HUES6 (cell line): ENCODE results near the gene GNPTAB.

Experiments used
- H3K27ac ChIP-seq: 2 replicates; pipeline ENCODE4 v1.7.0; 2013; ENCODE audit warnings: low read depth, mild to moderate bottlenecking, low read length, inconsistent platforms
- H3K27me3 ChIP-seq: 2 replicates; pipeline ENCODE4 v1.6.1; 2013; ENCODE audit warnings: low read length; ENCODE audit not compliant: control insufficient read depth, insufficient read depth
- H3K36me3 ChIP-seq: 2 replicates; pipeline ENCODE4 v1.6.1; 2013; ENCODE audit warnings: low read length; ENCODE audit not compliant: control insufficient read depth, insufficient read depth
- H3K4me1 ChIP-seq: 2 replicates; pipeline ENCODE4 v1.6.1; 2013; ENCODE audit warnings: low read length; ENCODE audit not compliant: control insufficient read depth, insufficient read depth
- H3K4me3 ChIP-seq: 2 replicates; pipeline ENCODE4 v1.5.1; 2013; ENCODE audit warnings: low read depth, low read length
- H3K9ac ChIP-seq: one replicate; pipeline ENCODE4 v1.6.1; 2013; ENCODE audit warnings: mild to moderate bottlenecking, low read length
- H3K9me3 ChIP-seq: 2 replicates; pipeline ENCODE4 v1.6.1; 2013; ENCODE audit warnings: low read depth, low read length; ENCODE audit not compliant: control insufficient read depth, insufficient read depth

The GNPTAB gene

DNA sequence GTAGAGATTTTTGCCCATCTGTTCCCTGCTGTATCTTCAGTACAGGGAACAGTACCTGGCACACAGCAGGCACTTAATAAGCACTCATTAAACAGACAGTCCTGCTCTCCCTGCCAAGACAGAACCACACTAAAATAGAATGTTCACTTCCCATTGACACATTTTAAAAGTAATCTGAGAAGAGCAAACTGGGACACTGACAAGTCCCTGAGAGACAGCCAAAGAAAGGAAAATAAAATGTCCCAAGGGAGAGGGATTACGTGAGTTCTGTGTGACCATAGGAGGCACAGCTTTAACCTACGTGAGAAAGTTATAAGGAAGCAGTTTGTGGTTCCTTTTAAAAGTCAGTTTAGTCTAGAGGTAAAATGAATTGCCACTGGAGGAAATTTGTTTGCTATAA, 47.6 kb downstream of the GNPTAB start:
- Histone ChIP-seq H3K27ac (no peak overlapping the region), H3K4me1 (no peaks in the 10 kb centered on the region), H3K27me3 (no peaks in the 10 kb centered on the region), H3K4me3 (no peak overlapping the region), H3K9me3 (no peaks in the 10 kb centered on the region), H3K9ac (no peak overlapping the region), H3K36me3 (peaks cover 34% of the 10 kb centered on the region; the same call in 1 of the 2 replicates)

DNA sequence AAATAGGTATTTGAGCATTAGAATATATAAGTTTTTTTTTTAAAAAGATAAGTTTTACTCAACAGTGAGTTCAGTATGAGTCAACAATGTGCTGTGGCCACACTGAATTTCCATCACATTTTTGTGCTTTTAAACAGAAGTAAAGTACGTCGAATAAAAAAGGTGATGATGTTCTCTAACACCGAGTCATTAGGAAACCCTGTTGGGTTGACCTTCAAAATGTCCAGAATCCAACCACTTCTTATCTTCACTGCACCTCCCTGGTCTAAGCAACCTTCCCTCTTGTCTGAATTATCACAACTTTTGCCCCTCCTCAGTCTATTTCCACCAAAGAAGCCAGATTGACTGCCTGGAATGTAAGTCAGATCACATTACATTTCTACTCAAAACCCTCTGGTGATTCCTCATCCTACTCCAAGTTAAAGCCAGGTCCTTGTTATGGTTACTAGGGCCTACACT, 48.5 kb downstream of the GNPTAB start:
- H3K4me1 ChIP-seq, result no peaks in the 10 kb centered on the region
- H3K9me3 ChIP-seq, result no peaks in the 10 kb centered on the region
- H3K36me3 ChIP-seq, result peaks cover 39% of the 10 kb centered on the region; the same call in 1 of the 2 replicates
- H3K4me3 ChIP-seq, result no peak overlapping the region
- no peak overlapping the region for H3K27ac ChIP-seq
- no peak overlapping the region for H3K9ac ChIP-seq
- H3K27me3 ChIP-seq, result no peaks in the 10 kb centered on the region

GRCh38 chr12:101781834-101782233, 48.9 kb downstream of the GNPTAB start:
- Histone ChIP-seq H3K4me3 (no peak overlapping the region), H3K9me3 (no peaks in the 10 kb centered on the region), H3K27me3 (no peaks in the 10 kb centered on the region)

GRCh38 chr12:101780599-101780998, 50.2 kb downstream of the GNPTAB start:
- Histone ChIP-seq H3K4me3 (no peak overlapping the region), H3K4me1 (no peaks in the 10 kb centered on the region), H3K27me3 (no peaks in the 10 kb centered on the region), H3K36me3 (peaks cover 46% of the 10 kb centered on the region; the same call in 1 of the 2 replicates), H3K27ac (no peak overlapping the region), H3K9me3 (no peaks in the 10 kb centered on the region), H3K9ac (no peak overlapping the region)

More at GRCh38 chr12:101781834-101782233, 48.9 kb downstream of the GNPTAB start:
- Histone ChIP-seq H3K27ac (no peak overlapping the region), H3K4me1 (no peaks in the 10 kb centered on the region), H3K9ac (no peak overlapping the region), H3K36me3 (peaks cover 43% of the 10 kb centered on the region; the same call in 1 of the 2 replicates)

DNA sequence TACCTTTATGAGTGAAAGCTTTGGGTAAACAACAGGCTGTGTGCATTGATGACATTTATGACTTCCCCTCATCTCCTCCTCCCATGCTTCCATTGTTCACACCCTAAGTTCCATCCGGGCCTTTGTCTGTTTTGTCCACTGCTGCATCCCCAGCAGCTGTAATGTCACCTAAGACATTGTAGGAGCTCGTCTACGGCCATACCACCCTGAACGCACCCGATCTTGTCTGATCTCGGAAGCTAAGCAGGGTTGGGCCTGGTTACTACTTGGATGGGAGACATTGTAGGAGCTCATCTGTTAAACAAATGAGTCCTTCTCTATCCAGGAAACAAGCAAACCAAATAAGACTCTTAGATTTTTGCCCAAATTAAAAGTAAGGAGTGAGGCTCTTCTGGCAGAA, 51.1 kb downstream of the GNPTAB start:
- no peak overlapping the region for H3K4me3 ChIP-seq
- no peaks in the 10 kb centered on the region for H3K27me3 ChIP-seq
- H3K9me3 ChIP-seq, result no peaks in the 10 kb centered on the region
- H3K4me1 ChIP-seq, result no peaks in the 10 kb centered on the region
- H3K9ac ChIP-seq, result no peak overlapping the region
- H3K27ac ChIP-seq, result no peak overlapping the region
- peaks cover 40% of the 10 kb centered on the region; the same call in 1 of the 2 replicates for H3K36me3 ChIP-seq

GRCh38 chr12:101779200-101779599, 51.6 kb downstream of the GNPTAB start:
- peaks cover 38% of the 10 kb centered on the region; the same call in 1 of the 2 replicates for H3K36me3 ChIP-seq
- no peak overlapping the region for H3K9ac ChIP-seq
- H3K27me3 ChIP-seq, result no peaks in the 10 kb centered on the region
- H3K4me1 ChIP-seq, result no peaks in the 10 kb centered on the region
- H3K4me3 ChIP-seq, result no peak overlapping the region
- H3K27ac ChIP-seq, result no peak overlapping the region
- H3K9me3 ChIP-seq, result no peaks in the 10 kb centered on the region

DNA sequence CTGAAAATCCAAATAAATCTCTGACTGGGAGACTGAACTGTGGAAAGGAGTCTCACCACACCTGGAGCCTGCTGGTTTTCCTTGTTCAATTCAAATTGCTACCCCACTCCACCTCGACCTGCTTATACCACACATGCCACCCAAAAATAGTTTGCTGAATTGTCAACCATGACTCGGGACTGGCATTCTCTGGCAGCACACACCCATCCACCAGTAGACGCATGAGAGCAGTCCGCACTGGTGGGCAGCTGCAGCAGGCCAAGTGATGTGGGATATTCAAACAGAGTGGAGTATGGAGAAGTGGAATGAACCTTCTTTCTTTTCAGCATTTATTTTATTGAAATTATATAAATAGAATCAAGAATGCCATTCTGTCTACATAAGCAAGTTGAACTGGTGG, 52.8 kb downstream of the GNPTAB start:
- Histone ChIP-seq H3K4me1 (no peaks in the 10 kb centered on the region), H3K4me3 (no peak overlapping the region), H3K9me3 (no peaks in the 10 kb centered on the region), H3K27ac (no peak overlapping the region), H3K27me3 (no peaks in the 10 kb centered on the region), H3K36me3 (peaks cover 35% of the 10 kb centered on the region; the same call in 1 of the 2 replicates), H3K9ac (no peak overlapping the region)

DNA sequence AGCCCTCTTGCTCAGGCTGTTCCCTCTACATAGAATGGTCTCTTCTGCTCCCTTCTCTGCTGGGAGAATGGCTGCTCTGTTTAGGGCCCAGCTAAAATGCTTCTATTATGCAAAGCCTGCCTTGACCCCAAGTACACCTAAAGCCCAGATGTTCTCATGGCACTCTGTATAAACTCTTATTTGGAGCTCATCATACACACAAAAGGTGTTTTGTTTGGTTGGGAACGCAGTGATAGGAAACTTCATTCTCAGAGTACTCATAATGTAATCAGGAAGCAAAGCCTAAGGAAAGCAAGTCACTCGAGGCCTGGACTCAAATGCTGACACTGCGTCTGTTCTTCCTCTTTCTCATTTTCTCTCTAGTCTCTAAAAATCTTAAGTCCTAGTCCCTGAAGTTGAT, 53.3 kb downstream of the GNPTAB start:
- H3K9ac ChIP-seq, result no peak overlapping the region
- peaks cover 35% of the 10 kb centered on the region; the same call in 1 of the 2 replicates for H3K36me3 ChIP-seq
- H3K4me3 ChIP-seq, result no peak overlapping the region
- no peaks in the 10 kb centered on the region for H3K27me3 ChIP-seq
- H3K27ac ChIP-seq, result no peak overlapping the region
- H3K9me3 ChIP-seq, result no peaks in the 10 kb centered on the region
- no peaks in the 10 kb centered on the region for H3K4me1 ChIP-seq

DNA sequence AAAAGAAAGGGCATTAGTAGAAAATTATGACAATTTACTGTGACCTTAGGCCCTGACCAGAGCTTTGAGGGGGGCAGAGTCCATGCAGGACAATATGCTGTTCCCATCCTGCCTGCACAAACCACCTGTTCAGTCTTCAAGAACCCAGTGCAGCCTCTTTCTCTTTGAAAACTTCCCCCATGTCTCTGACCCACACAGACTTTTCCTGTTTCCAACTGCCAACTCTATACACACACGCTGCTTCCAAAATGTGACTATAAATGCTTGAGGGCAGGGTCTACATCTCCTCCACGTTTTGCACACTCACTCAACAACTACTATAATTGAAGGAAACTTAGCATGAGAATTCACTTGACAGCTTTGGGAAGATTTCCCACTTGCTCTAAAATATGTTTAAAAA, 54.9 kb downstream of the GNPTAB start:
- no peak overlapping the region for H3K4me3 ChIP-seq
- no peak overlapping the region for H3K9ac ChIP-seq
- peaks cover 37% of the 10 kb centered on the region; the same call in 1 of the 2 replicates for H3K36me3 ChIP-seq
- H3K9me3 ChIP-seq, result no peaks in the 10 kb centered on the region
- H3K27ac ChIP-seq, result no peak overlapping the region
- H3K4me1 ChIP-seq, result no peaks in the 10 kb centered on the region
- H3K27me3 ChIP-seq, result no peaks in the 10 kb centered on the region

DNA sequence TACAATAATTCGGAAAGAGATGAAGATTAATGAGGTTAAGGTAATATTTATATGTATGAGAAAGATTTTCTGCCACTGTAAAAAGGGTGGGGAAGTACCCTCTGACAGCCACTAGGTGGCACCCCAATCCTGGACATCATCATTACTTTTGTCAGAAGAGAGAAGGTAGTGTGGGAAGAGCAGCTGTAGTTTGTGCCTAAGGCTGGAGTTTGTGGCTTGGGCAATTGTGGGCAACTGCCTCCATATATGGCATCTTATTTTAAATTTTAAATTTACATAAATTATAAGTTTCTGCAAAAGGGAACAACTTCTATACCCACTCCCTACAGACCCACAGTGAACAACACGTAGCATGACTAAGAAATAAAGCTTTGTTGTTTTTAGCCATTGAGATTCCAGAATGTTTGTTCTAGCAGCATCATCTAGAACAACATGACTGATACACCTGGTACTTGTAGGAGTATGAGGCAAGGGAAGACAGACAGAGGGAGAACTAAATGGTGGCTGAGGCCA, 57.1 kb downstream of the GNPTAB start:
- no peaks in the 10 kb centered on the region for H3K4me1 ChIP-seq
- no peak overlapping the region for H3K4me3 ChIP-seq
- H3K9ac ChIP-seq, result no peak overlapping the region
- no peak overlapping the region for H3K27ac ChIP-seq
- H3K9me3 ChIP-seq, result no peaks in the 10 kb centered on the region
- peaks cover 42% of the 10 kb centered on the region for H3K36me3 ChIP-seq
- H3K27me3 ChIP-seq, result no peaks in the 10 kb centered on the region

DNA sequence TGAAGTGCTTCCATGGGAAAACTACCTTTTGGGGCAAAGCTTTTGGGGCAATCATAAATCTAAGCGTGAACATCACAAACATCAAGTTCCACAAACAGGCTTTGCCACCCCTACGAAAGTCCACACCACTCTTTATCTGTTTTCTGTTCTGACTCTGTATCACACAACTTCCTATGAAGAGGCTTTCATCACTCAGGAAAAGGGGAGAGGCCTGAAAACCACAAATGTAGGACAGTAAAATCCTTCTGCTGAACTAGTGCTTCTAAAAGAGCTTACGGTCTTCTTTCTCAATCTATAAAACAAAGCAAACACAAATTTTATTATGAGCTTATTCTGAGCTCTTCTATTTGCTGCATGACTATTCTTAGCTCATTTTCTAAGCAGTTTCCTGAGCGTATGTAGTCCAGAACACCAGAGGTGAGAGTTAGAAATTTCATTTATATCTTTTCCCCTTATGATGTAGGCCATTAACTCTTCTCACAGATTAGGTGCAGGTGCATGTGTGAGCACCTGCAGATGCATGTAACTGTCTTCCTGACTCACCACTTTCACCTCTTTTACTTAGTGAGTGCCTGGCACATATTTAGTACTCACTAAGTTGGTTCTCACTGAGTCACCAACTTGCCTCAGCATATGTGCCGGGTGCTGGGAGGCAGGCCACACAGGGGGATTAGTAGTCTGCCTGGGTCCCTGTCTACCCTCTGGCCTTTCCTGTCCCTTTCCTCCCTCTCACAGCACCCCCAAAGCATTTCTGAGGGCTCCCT, 58.6 kb downstream of the GNPTAB start:
- H3K36me3 ChIP-seq, result peaks cover 46% of the 10 kb centered on the region
- no peak overlapping the region for H3K4me3 ChIP-seq
- H3K27ac ChIP-seq, result no peak overlapping the region
- no peaks in the 10 kb centered on the region for H3K9me3 ChIP-seq
- no peak overlapping the region for H3K9ac ChIP-seq
- no peaks in the 10 kb centered on the region for H3K4me1 ChIP-seq
- H3K27me3 ChIP-seq, result no peaks in the 10 kb centered on the region
